ENCODE data around the gene PARP16. TPM values are rescaled to one million over a fixed set of nuclear protein-coding genes. Genes with fewer than 3 reads are reported as not detected.

PARP16 gene
- total and polyA plus RNA-seq, 9 of the 15 experiments (the other 6 are each of a cell fraction or from before 2014, with no cell fraction given), result 3.0 to 9.9 (median 5.8) TPM

- TF ChIP-seq ZFP1 (CRISPR knock-in tag; IDR thresholded peaks at IDR 0.05) (peak; percentile 61), GATA2 (CRISPR knock-in tag; IDR thresholded peaks at IDR 0.05) (0 out of 2 replicates have a peak, but pooled peaks have one; percentile 2), TCF7L2 (IDR thresholded peaks at IDR 0.05; ENCODE audit: low read depth, low read length) (no peak), TFAP4 (CRISPR knock-in tag; IDR thresholded peaks at IDR 0.05; ENCODE audit: borderline replicate concordance) (peak; percentile 72), ZNF75A (CRISPR knock-in tag; IDR thresholded peaks at IDR 0.05) (peak; percentile 81), WHSC1 (IDR thresholded peaks at IDR 0.05; ENCODE audit: low read length) (no peak), HDAC2 (IDR thresholded peaks at IDR 0.05) (peak; percentile 55; the same call in 1 of the 2 replicates), RBM25 (IDR thresholded peaks at IDR 0.05; ENCODE audit: low read depth, low read length, severe bottlenecking) (no peak), ZNF407 (IDR thresholded peaks at IDR 0.05; ENCODE audit: low read depth) (no peak), ZNF655 (CRISPR knock-in tag; IDR thresholded peaks at IDR 0.05) (peak; percentile 96), ZNF121 (CRISPR knock-in tag; conservative IDR thresholded peaks at IDR 0.05) (0 out of 2 replicates have a peak, but pooled peaks have one; percentile 16)
Observed at GRCh38 chr15:65304381-65305149, 17.9 kb upstream of the PARP16 start, which contains the start of gene RNU5B-1 (continued).

Measured in K562 (cell line).